Measurements from ENCODE around the gene TNFRSF11A. TPM values are rescaled to one million over a fixed set of nuclear protein-coding genes. Genes with fewer than 3 reads are reported as not detected.
A peak's percentile ranks its signal among the peaks of the same experiment; 100 is the strongest.

TNFRSF11A gene
- total and polyA plus RNA-seq, 2 experiments from 2014 or later: 4.1 to 5.6 TPM

DNA sequence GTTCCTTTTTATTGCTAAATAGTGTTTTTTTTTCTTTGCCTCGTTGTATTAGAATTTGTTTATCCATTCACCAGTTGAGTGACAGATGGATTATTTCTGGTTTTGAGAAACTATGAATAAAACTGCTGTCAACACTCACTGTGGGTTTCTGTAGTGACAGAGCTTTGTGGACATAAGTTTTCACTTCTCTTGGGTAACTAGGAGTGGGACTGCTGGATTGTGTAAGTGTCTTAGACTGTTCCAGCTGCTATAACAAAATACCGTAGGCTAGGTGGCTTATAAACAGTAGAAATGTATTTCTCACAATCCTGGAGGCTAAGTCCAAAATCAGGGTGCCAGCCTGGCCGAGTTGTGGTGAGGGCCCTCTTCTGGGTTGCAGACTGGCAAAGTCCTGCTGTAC, 71.9 kb downstream of the TNFRSF11A start:
- H3K79me2 ChIP-seq: no peaks in the 10 kb centered on the region
- H3K27ac ChIP-seq: no peak overlapping the region
- H3K4me1 ChIP-seq (ENCODE audit: insufficient read depth): no peaks in the 10 kb centered on the region
- no peak overlapping the region for H2AFZ ChIP-seq
- no peak for DNase-seq (ENCODE audit: low spot score)
- no peaks in the 10 kb centered on the region for H3K27me3 ChIP-seq
- no peaks in the 10 kb centered on the region for H3K9me2 ChIP-seq (replicated peaks; ENCODE audit: insufficient read depth)
- 80% methylated on average over 3 of the region's 3 CpGs for WGBS (ENCODE audit: low lambda C conversion rate, missing lambda C conversion rate)
- H3K4me2 ChIP-seq: no peak overlapping the region
- no peaks in the 10 kb centered on the region for H3K36me3 ChIP-seq (replicated peaks; ENCODE audit: insufficient read depth, low read depth)
- TF ChIP-seq EZH2 (IDR thresholded peaks at IDR 0.05; ENCODE audit: borderline replicate concordance) (no peak), EZH2phosphoT487 (IDR thresholded peaks at IDR 0.05; ENCODE audit: low read depth, severe bottlenecking, unreplicated experiment) (no peak)
- no peak overlapping the region for H3K4me3 ChIP-seq
- H3K9me3 ChIP-seq (ENCODE audit: low read depth): peaks cover under 1% of the 10 kb centered on the region
- H4K20me1 ChIP-seq (ENCODE audit: insufficient read depth, poor library complexity, severe bottlenecking): no peaks in the 10 kb centered on the region

DNA sequence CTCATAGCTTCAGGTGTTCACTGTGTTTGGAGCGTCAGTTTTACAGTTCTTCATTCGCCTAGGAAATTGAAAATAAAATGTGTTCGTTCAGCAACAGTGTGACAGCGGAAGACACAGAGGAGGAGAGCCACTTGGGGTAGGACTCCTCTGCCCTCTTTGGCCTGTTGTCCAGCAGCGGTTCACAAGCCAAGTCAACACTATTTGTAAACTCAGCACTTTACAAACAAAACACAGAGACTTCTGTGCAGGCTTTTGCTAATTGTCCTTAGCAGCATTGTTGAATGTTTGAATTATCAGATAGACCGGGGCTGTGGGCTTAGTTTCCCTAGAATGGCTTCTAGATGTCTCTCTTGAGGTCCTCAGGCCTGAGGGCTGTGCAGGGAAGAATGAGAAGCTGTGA, 73.2 kb downstream of the TNFRSF11A start:
- Histone ChIP-seq H2AFZ (no peak overlapping the region), H3K4me2 (no peak overlapping the region), H3K79me2 (no peaks in the 10 kb centered on the region), H3K9me2 (replicated peaks; ENCODE audit: insufficient read depth) (no peaks in the 10 kb centered on the region), H3K27me3 (no peaks in the 10 kb centered on the region), H3K4me3 (no peak overlapping the region), H3K4me1 (ENCODE audit: insufficient read depth) (no peaks in the 10 kb centered on the region), H4K20me1 (ENCODE audit: insufficient read depth, poor library complexity, severe bottlenecking) (no peaks in the 10 kb centered on the region), H3K9me3 (ENCODE audit: low read depth) (no peaks in the 10 kb centered on the region), H3K27ac (no peak overlapping the region), H3K36me3 (replicated peaks; ENCODE audit: insufficient read depth, low read depth) (no peaks in the 10 kb centered on the region)
- no peak for TF ChIP-seq EZH2phosphoT487 (IDR thresholded peaks at IDR 0.05; ENCODE audit: low read depth, severe bottlenecking, unreplicated experiment)
- no peak for TF ChIP-seq CTCF (IDR thresholded peaks at IDR 0.05; ENCODE audit: poor library complexity)
- TF ChIP-seq EZH2 (IDR thresholded peaks at IDR 0.05; ENCODE audit: borderline replicate concordance): no peak
- WGBS (ENCODE audit: low lambda C conversion rate, missing lambda C conversion rate): 83% methylated on average over 6 of the region's 6 CpGs
- DNase-seq (ENCODE audit: low spot score): no peak

- H3K36me3 ChIP-seq (replicated peaks; ENCODE audit: insufficient read depth, low read depth): no peaks in the 10 kb centered on the region
- no peak overlapping the region for H3K27ac ChIP-seq
- no peak for TF ChIP-seq EZH2 (IDR thresholded peaks at IDR 0.05; ENCODE audit: borderline replicate concordance)
- no peak for TF ChIP-seq EZH2phosphoT487 (IDR thresholded peaks at IDR 0.05; ENCODE audit: low read depth, severe bottlenecking, unreplicated experiment)
- TF ChIP-seq CTCF (IDR thresholded peaks at IDR 0.05; ENCODE audit: poor library complexity): no peak
- no peak overlapping the region for H2AFZ ChIP-seq
- H3K4me3 ChIP-seq: no peak overlapping the region
- WGBS (ENCODE audit: low lambda C conversion rate, missing lambda C conversion rate): 82% methylated on average over 3 of the region's 3 CpGs
- H3K9me3 ChIP-seq (ENCODE audit: low read depth): no peaks in the 10 kb centered on the region
- no peaks in the 10 kb centered on the region for H3K9me2 ChIP-seq (replicated peaks; ENCODE audit: insufficient read depth)
- no peak overlapping the region for H3K4me2 ChIP-seq
- no peaks in the 10 kb centered on the region for H3K4me1 ChIP-seq (ENCODE audit: insufficient read depth)
- no peaks in the 10 kb centered on the region for H4K20me1 ChIP-seq (ENCODE audit: insufficient read depth, poor library complexity, severe bottlenecking)
- DNase-seq (ENCODE audit: low spot score): no peak
- H3K79me2 ChIP-seq: no peaks in the 10 kb centered on the region
- H3K27me3 ChIP-seq: no peaks in the 10 kb centered on the region
Measured at GRCh38 chr18:62399276-62399675, 74.2 kb downstream of the TNFRSF11A start.

DNA sequence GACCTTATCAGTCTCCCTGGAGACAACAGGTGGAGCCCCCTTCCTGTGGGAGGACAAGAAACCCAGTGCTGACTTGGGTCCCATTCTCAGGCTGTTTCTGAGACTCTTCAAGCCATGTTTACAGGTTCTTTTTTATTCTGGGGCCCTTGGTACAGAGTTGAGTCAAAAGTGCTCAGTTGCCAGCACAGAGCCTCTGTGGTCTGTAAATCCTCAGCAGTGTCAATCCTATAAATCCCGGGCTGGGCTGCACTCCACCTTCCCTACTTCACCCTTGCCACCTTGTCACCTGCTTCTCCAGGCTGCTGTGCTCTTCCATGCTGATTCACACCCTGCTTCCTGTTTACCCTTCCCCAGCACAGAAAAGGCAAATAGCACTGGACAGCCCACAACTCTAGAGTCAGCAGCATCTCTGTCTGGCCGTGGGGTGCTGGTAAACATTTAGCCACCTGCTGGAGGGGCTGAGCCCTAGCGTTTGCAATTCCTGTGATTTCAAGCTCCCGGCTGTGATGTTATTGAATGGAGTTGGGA, 74.7 kb downstream of the TNFRSF11A start:
- Histone ChIP-seq H3K4me3 (no peak overlapping the region), H3K4me1 (ENCODE audit: insufficient read depth) (no peaks in the 10 kb centered on the region), H3K36me3 (replicated peaks; ENCODE audit: insufficient read depth, low read depth) (no peaks in the 10 kb centered on the region), H3K27me3 (no peaks in the 10 kb centered on the region), H3K9me2 (replicated peaks; ENCODE audit: insufficient read depth) (no peaks in the 10 kb centered on the region), H3K9me3 (ENCODE audit: low read depth) (no peaks in the 10 kb centered on the region), H3K27ac (no peak overlapping the region), H3K4me2 (no peak overlapping the region), H3K79me2 (no peaks in the 10 kb centered on the region), H2AFZ (no peak overlapping the region), H4K20me1 (ENCODE audit: insufficient read depth, poor library complexity, severe bottlenecking) (no peaks in the 10 kb centered on the region)
- 26% methylated on average over 4 of the region's 4 CpGs for WGBS (ENCODE audit: low lambda C conversion rate, missing lambda C conversion rate)
- TF ChIP-seq EZH2phosphoT487 (IDR thresholded peaks at IDR 0.05; ENCODE audit: low read depth, severe bottlenecking, unreplicated experiment) (no peak), CTCF (IDR thresholded peaks at IDR 0.05; ENCODE audit: poor library complexity) (peak; percentile 33)
- DNase-seq (ENCODE audit: low spot score): peak; percentile 62

Data from hepatocyte (in vitro differentiated cells).